Urothelium cell line (cell line): Measurements from ENCODE around the gene POLN.

Experiments used
- DNase-seq: peaks from one replicate; pipeline ENCODE4 v3.0.0; 2011; ENCODE audit warnings: low spot score, mixed read lengths
- FAIRE-seq: peaks from 2 replicates; lab custom pipeline; 2011; peaks lifted over from hg19 to GRCh38; lab: Jason Lieb, UNC

The POLN gene

DNA sequence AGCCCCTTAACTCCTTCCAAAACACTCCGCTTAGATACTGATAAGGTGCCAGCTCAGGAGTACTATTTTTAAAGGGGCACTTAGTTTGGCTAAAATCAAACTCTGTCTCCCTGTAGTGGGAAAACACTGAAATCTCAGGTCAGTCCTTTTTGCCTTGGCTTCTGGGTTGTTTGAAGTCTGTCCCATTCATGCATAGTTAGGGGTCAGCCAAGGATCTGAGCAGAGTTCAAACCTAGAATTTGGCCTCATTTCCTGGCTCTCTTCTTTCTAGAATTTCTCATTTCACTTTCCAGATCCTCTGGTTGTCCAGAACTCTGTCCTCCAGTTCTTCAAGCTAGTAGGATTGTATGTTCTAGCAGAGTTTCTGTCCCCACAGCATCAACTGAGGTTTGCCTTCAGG lies 151.3 kb downstream of the POLN start:
- no peak for DNase-seq
- FAIRE-seq = no peak

GRCh38 chr4:2089222-2089621 lies 152.7 kb downstream of the POLN start:
- FAIRE-seq (no peak), DNase-seq (no peak)

DNA sequence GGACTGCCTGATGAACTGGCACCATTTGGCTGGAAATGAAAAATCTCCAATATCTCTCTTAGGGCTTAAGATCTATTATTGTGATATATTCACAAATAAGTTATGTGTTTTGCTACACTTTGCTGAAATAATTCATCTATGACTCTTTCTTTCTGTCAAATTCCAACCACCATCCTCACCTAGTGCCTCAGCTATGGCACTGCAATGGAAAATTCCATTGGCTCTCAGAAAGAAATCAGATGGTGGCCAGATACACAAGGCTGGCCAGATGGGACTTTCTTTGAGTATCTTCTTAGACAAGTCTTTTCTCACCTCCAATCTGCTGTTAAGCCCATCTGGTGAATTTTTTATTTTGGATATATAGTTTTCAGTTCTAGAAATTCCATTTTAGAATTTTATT lies 154.8 kb downstream of the POLN start:
- DNase-seq (no peak), FAIRE-seq (no peak)

- FAIRE-seq = no peak
- no peak for DNase-seq
Measured at GRCh38 chr4:2085496-2085901, 156.4 kb downstream of the POLN start.

- DNase-seq (no peak), FAIRE-seq (no peak)
Measured at GRCh38 chr4:2084316-2084715, 157.6 kb downstream of the POLN start.

GRCh38 chr4:2083826-2084160 lies 158.1 kb downstream of the POLN start:
- FAIRE-seq = no peak

GRCh38 chr4:2083116-2083825 lies 158.7 kb downstream of the POLN start:
- DNase-seq (no peak), FAIRE-seq (no peak)

More at GRCh38 chr4:2083826-2084160, 158.1 kb downstream of the POLN start:
- no peak for DNase-seq

GRCh38 chr4:2082627-2083026 lies 159.3 kb downstream of the POLN start:
- FAIRE-seq = no peak
- no peak for DNase-seq

- DNase-seq (no peak), FAIRE-seq (no peak)
Measured at GRCh38 chr4:2082118-2082517, 159.8 kb downstream of the POLN start.

DNA sequence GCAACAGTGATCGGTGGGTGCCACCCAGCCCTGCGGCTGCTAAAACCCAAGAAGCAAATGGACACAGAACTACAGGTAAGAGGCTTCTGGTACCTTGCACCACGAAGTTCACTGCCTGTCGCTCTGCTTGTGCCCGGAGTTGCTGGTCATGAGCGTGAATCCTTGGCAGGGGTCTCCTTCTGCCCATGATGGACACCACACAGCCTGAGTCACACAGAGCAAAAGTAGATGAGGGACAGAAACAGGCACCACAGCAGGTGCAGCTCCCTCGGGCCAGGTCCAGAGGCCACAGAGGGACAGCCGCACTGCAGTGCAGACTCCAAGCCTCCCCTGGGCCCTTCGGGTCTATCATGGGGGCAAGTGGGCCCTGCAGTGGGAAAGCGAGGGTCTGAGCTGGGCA lies 160.4 kb downstream of the POLN start:
- no peak for DNase-seq
- FAIRE-seq = no peak

GRCh38 chr4:2080429-2081300 lies 161.3 kb downstream of the POLN start:
- FAIRE-seq = peak; percentile 78

DNA sequence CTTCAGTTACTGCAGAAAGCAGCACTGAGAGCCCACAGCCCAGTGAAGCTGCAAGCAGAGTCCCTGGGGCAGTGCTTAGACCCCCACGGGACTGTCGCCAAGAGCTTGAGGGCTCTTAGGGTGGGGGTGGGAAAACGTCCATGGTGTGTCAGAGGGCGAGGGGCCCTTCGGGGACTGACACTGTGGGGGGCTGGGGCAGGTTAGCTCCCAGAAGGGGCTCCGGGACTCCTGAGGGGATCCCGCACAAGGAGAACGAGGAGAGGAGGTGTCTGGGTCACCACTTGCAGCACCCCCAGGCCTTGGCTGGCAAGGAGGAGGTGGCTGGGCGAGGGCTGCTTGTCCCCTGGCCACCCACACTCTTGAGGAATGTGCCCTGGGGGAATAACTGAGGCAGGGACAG lies 162.0 kb downstream of the POLN start:
- no peak for FAIRE-seq
- no peak for DNase-seq

More at GRCh38 chr4:2080429-2081300, 161.3 kb downstream of the POLN start:
- DNase-seq = no peak

DNA sequence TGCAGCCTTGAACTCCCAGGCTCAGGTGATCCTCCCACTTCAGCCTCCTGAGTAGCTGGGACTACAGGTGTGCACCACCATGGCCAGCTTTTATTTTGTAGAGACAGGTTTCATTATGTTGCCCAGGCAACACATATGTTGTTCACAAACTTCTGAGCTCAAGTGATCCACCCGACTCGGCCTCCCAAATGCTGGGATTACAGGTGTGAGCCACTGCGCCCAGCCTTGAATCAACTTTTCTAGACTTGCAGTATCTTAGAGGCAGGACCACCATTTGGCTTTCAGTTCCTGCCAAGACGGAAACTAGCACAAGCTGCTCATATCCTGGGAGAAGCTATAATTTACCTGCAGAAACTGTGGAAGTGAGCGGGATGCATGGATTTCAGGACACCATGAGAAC lies 162.9 kb downstream of the POLN start:
- DNase-seq = no peak
- no peak for FAIRE-seq

- DNase-seq (no peak), FAIRE-seq (no peak)
Measured at GRCh38 chr4:2078584-2078983, 163.3 kb downstream of the POLN start.

DNA sequence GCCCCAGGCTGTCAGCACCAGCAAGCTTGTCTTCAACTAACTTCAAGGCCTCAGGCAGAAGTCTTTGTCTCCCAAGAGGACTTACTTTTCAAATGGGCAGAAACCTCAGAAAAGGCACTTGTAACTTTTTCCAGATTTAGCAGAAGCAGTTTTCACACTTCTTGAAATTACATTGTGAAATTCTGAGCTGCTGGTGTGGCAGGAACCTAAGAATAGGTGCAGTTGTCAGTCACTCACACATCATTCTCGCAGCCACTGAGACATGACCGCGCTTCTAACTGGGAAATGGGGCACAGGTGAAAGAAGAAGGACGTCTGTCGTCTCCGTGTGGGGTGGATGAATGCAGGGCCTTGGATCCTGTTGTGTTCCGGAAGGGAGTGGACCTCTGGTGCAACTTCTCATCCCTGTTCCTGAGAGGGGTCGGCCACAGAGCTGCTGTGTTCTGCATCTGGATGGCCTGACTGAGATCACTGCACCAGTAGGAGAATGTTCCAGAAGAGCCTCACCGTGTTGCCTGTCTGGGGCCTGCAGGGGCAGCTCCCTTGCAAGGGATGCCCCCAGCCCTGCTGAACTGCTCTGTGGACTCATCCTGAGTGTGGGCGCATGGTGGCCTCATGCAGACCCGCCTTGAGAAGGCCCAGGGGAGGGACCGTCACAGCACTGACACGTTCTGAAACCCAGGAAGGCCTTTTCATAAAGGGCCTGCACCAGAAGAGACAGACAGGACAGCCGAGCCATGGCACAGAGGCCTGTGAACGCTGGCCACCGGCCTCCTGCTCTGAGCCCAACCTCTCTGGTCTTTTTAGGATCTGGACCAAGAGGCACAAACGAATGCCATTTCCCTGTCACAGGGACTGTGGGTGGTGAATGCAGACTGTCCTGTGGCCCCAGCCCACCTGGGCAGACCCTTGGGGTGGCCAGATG lies 164.1 kb downstream of the POLN start:
- FAIRE-seq (no peak), DNase-seq (no peak)

- FAIRE-seq (no peak), DNase-seq (no peak)
Measured at GRCh38 chr4:2076908-2077536, 164.9 kb downstream of the POLN start.

DNA sequence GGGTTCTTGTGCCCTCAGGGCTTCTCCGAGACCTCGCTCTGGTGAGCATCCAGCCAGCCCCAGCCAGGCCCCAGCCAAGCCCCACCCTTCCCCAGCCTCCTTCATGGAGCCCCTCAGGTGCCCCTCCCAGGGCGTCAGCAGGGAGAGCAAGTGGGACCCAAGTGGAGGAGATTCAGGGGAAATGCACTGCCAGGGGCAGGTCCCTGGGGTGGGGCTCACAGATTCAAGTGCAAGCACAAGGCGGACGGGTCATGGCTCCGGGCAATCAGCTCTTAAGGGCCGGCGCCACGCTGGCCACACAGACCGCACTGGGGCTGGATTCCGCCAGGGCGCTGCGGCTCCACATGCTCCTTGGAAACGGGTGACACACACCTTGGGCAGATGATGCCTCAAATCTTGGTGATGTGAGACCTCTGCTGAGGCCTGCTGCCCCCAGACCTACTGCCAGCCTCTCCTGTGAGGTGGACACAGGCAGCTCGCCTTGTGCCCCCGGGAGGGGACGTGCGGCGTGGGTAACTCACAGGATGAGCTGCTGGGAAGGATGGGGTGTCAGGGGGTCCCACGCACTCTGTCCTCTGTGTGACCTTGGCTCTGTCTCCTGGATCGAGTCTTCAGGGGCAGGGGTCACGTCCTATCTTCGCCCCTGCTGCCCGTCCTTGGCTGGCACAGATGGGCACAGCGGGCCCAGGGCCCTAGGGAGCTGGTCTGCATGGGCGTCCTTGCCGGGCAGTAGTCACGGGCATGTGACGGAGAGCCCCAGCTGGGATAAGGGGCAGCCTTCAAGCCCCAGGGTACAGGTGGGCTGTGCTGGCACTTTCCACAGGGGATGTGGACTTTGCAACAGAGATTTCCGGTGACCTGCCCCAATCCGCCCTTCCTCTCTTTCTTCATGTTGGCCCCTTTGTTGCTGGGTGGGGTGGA lies 165.7 kb downstream of the POLN start:
- DNase-seq (no peak), FAIRE-seq (no peak)

- no peak for FAIRE-seq
- DNase-seq = no peak
Measured at GRCh38 chr4:2075171-2075986, 166.5 kb downstream of the POLN start.

DNA sequence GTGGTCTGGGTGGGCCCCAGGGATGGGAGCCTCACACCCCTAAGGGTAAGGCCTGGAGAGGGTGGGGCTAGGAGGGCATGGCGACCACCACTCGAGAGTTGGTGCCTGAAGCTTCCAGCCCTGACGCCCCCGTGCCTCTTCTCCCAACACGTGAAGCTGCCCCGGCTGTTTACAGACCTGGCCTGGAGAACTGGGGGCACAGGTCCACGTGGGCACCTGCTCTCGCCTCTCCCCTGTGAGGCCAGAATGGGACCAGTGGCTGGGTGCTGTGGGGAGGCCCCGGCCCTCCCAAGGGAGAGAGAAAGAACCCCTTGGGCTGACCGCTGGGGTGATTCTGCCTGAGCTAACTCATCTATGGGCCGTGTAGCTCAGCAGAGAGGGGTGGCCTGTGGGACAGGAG lies 167.3 kb downstream of the POLN start:
- no peak for DNase-seq
- FAIRE-seq = no peak
